MM.1S (cell line): ENCODE results near the gene GTPBP8.

Experiments used
- DNase-seq: peaks from one replicate; pipeline ENCODE4 v3.0.0-alpha.2; 2015
- H2AFZ ChIP-seq: fragments of 300-600 bp; sonication (generic); 2 replicates; pipeline ENCODE4 v1.6.0; 2016; ENCODE audit warnings: antibody characterized with exemption, low read length
- H3F3A ChIP-seq: fragments of 300-600 bp; sonication (generic); 2 replicates; pipeline ENCODE4 v1.6.1; 2016; ENCODE audit warnings: mild to moderate bottlenecking, antibody characterized with exemption, low read length, moderate library complexity, mixed read lengths; ENCODE audit not compliant: insufficient read depth
- H3K27ac ChIP-seq: fragments of 300-600 bp; sonication (generic); 2 replicates; pipeline ENCODE4 v1.5.1; 2016; ENCODE audit warnings: mild to moderate bottlenecking, low read length
- H3K27me3 ChIP-seq: fragments of 300-600 bp; sonication (generic); replicated peaks from 2 replicates; pipeline ENCODE4 v1.6.0; 2016; ENCODE audit warnings: low read length; ENCODE audit not compliant: insufficient read depth
- H3K36me3 ChIP-seq: fragments of 300-600 bp; sonication (generic); replicated peaks from 2 replicates; pipeline ENCODE4 v1.6.1; 2016; ENCODE audit warnings: mild to moderate bottlenecking, low read length, mixed read lengths; ENCODE audit not compliant: insufficient read depth
- H3K4me1 ChIP-seq: fragments of 300-600 bp; sonication (generic); 2 replicates; pipeline ENCODE4 v1.6.1; 2016; ENCODE audit warnings: low read length, mixed read lengths
- H3K4me2 ChIP-seq: fragments of 300-600 bp; sonication (generic); 2 replicates; pipeline ENCODE4 v1.6.0; 2016; ENCODE audit warnings: low read depth, low read length
- H3K4me3 ChIP-seq: fragments of 300-600 bp; sonication (generic); 2 replicates; pipeline ENCODE4 v1.5.1; 2016; ENCODE audit warnings: low read length, mixed read lengths
- H3K79me2 ChIP-seq: fragments of 300-600 bp; sonication (generic); 2 replicates; pipeline ENCODE4 v1.6.1; 2016; ENCODE audit warnings: mixed run types, low read length, mixed read lengths
- H3K9ac ChIP-seq: fragments of 300-600 bp; sonication (generic); 2 replicates; pipeline ENCODE4 v1.6.1; 2016; ENCODE audit warnings: low read length, mixed read lengths
- H3K9me2 ChIP-seq: fragments of 300-600 bp; sonication (generic); replicated peaks from 2 replicates; pipeline ENCODE4 v1.6.1; 2016; ENCODE audit warnings: mild to moderate bottlenecking, low read length, mixed read lengths; ENCODE audit not compliant: insufficient read depth
- H3K9me3 ChIP-seq: fragments of 300-600 bp; sonication (generic); replicated peaks from 2 replicates; pipeline ENCODE4 v1.6.1; 2016; ENCODE audit warnings: mild to moderate bottlenecking, low read length, mixed read lengths; ENCODE audit not compliant: insufficient read depth
- H4K20me1 ChIP-seq: fragments of 300-600 bp; sonication (generic); 2 replicates; pipeline ENCODE4 v1.6.1; 2016; ENCODE audit warnings: mild to moderate bottlenecking, low read length, moderate library complexity, mixed read lengths; ENCODE audit not compliant: insufficient read depth
- EZH2 ChIP-seq: fragments of 300-600 bp; sonication (generic); optimal IDR thresholded peaks from 2 replicates; pipeline ENCODE3; 2017; ENCODE audit warnings: low read depth, mild to moderate bottlenecking, antibody characterized with exemption, low read length, mixed read lengths
- EZH2phosphoT487 ChIP-seq: fragments of 300-600 bp; sonication (generic); IDR thresholded peaks from 2 replicates; pipeline ENCODE4 v1.6.1; 2018; ENCODE audit warnings: antibody characterized with exemption, low read length
- TF ChIP-seq, protein P1 (sequence below): fragments of 300-600 bp; sonication (generic); IDR thresholded peaks from 2 replicates; pipeline ENCODE4 v1.5.1; 2016; ENCODE audit warnings: antibody characterized with exemption, low read length, mixed read lengths

GTPBP8 gene

DNA sequence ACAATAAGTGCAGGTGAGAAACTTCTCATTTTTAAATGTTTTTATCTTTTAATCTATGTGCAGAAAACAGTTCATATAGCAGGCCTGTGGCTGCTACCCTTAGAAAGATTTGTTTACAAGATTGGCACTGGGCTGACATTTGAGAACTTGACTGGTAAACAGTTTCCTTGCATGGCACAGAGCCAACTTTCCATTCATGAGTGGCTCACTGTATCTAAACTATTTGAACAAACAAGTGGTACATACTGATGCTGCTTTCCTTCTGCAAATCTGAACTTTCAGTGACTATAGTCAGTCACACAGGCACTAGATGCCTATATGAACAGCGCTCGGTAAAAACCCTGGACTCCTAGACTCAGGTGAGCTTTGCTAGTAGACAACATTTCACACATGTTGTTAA is 6.3 kb upstream of the GTPBP8 start:
- H3K9me3 ChIP-seq, result no peaks in the 10 kb centered on the region
- peak; percentile 58 for DNase-seq
- H3F3A ChIP-seq, result peaks cover 5% of the 10 kb centered on the region; the same call in 1 of the 2 replicates
- no peak overlapping the region for H3K4me3 ChIP-seq
- no peaks in the 10 kb centered on the region for H3K27me3 ChIP-seq
- H3K27ac ChIP-seq, result peak overlapping the region; percentile 19; the same call in 1 of the 2 replicates
- H3K36me3 ChIP-seq, result no peaks in the 10 kb centered on the region
- no peak overlapping the region for H3K9ac ChIP-seq
- no peak overlapping the region for H2AFZ ChIP-seq
- H4K20me1 ChIP-seq, result no peaks in the 10 kb centered on the region
- no peaks in the 10 kb centered on the region for H3K79me2 ChIP-seq
- H3K4me2 ChIP-seq, result no peak overlapping the region
- H3K4me1 ChIP-seq, result peaks cover 13% of the 10 kb centered on the region
- H3K9me2 ChIP-seq, result no peaks in the 10 kb centered on the region
- no peak for TF ChIP-seq EZH2
- TF ChIP-seq, protein P1, sequence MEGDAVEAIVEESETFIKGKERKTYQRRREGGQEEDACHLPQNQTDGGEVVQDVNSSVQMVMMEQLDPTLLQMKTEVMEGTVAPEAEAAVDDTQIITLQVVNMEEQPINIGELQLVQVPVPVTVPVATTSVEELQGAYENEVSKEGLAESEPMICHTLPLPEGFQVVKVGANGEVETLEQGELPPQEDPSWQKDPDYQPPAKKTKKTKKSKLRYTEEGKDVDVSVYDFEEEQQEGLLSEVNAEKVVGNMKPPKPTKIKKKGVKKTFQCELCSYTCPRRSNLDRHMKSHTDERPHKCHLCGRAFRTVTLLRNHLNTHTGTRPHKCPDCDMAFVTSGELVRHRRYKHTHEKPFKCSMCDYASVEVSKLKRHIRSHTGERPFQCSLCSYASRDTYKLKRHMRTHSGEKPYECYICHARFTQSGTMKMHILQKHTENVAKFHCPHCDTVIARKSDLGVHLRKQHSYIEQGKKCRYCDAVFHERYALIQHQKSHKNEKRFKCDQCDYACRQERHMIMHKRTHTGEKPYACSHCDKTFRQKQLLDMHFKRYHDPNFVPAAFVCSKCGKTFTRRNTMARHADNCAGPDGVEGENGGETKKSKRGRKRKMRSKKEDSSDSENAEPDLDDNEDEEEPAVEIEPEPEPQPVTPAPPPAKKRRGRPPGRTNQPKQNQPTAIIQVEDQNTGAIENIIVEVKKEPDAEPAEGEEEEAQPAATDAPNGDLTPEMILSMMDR, result no peak

DNA sequence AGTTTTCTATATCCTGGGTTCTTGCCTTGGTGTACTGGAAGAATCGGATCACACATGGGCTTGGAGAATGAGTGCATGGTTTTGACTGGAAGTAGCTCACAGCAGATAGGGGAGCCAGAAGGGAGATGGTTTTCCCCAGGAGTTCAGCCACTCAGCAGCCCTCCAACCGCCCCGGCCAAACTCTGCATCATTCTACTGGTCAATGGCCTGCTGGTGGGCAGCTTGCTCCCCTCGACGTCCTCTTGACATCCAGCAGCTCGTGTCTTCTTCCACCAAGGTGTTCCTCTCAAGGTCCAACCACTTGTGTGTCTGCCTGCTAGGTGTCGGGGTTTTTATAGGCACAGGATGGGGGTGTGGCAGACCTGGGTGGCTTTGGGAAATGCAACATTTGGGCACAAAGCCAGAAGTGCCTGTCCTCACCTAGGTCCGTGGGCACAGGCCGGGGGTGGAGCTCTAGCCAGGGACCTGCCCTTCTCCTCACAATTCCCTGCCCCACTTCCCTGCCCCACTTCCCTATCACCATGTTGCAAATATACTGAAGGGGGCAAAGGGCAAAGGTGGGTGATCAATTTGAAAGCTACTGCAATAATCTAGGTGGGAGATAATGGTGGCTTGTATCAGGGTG is 3.0 kb upstream of the GTPBP8 start:
- no peak overlapping the region for H3K4me2 ChIP-seq
- no peaks in the 10 kb centered on the region for H3K27me3 ChIP-seq
- no peak overlapping the region for H3K27ac ChIP-seq
- no peaks in the 10 kb centered on the region for H3K9me2 ChIP-seq
- DNase-seq, result no peak
- H3K9me3 ChIP-seq, result no peaks in the 10 kb centered on the region
- H3F3A ChIP-seq, result peaks cover 12% of the 10 kb centered on the region; the same call in 1 of the 2 replicates
- TF ChIP-seq, protein P1, result no peak
- no peak for TF ChIP-seq EZH2phosphoT487
- no peak for TF ChIP-seq EZH2
- peaks cover 18% of the 10 kb centered on the region for H3K79me2 ChIP-seq
- no peak overlapping the region for H3K4me3 ChIP-seq
- no peaks in the 10 kb centered on the region for H4K20me1 ChIP-seq
- no peaks in the 10 kb centered on the region for H3K36me3 ChIP-seq
- H3K4me1 ChIP-seq, result peaks cover 23% of the 10 kb centered on the region
- no peak overlapping the region for H3K9ac ChIP-seq
- no peak overlapping the region for H2AFZ ChIP-seq

DNA sequence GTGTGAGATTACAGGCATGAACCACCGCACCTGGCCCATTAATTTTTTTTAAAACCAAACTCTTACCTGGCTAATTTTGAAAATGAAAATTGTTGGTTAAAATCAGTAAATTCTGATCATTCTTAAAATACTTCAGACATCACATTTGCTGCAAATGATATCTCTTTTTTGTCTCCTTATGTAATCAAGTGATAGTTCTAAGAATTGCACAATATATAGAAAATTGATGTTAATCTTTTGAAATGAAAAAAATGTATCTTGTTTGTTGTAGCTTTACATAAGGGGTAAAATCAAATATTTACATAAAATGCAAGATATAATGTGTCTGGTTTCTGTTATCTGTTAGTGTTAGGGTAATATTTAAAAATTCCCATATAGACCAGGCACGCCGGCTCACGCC is 5.0 kb downstream of the GTPBP8 start:
- TF ChIP-seq, protein P1, result no peak
- no peak for TF ChIP-seq EZH2
- no peak for TF ChIP-seq EZH2phosphoT487
- Histone ChIP-seq H3K9me3 (no peaks in the 10 kb centered on the region), H3K9me2 (no peaks in the 10 kb centered on the region), H3K4me2 (no peak overlapping the region), H3K36me3 (no peaks in the 10 kb centered on the region; the same call in 1 of the 2 replicates), H2AFZ (no peak overlapping the region), H4K20me1 (no peaks in the 10 kb centered on the region), H3K79me2 (peaks cover 35% of the 10 kb centered on the region), H3K4me3 (no peak overlapping the region), H3K27ac (no peak overlapping the region), H3K4me1 (peaks cover 7% of the 10 kb centered on the region; the same call in 1 of the 2 replicates), H3K27me3 (no peaks in the 10 kb centered on the region), H3K9ac (no peak overlapping the region), H3F3A (0 out of 2 replicates have a peak, but pooled peaks cover 2% of the 10 kb centered on the region)
- DNase-seq, result no peak
